Progenitor cell of endocrine pancreas (in vitro differentiated cells): ENCODE data around the gene GRPR. TPM values are rescaled to one million over a fixed set of nuclear protein-coding genes. Genes with fewer than 3 reads are reported as not detected.
"Not testable (repeated sequence)": the region's sequence is repeated elsewhere in the genome, so short reads cannot be mapped to it uniquely, and the experiment has no call there.

ENCODE experiments used
- DNase-seq: peaks from one replicate; pipeline ENCODE4 v3.0.0; 2021; ENCODE audit warnings: low spot score; ENCODE audit not compliant: unreplicated experiment
- H3K27ac Mint-ChIP-seq: 2 replicates; pipeline ENCODE4 v1.8.0; 2021; ENCODE audit warnings: mild to moderate bottlenecking, moderate library complexity, mixed read lengths
- H3K27me3 Mint-ChIP-seq: 2 replicates; pipeline ENCODE4 v1.8.0; 2021; ENCODE audit warnings: mixed read lengths
- H3K36me3 Mint-ChIP-seq: 2 replicates; pipeline ENCODE4 v1.8.0; 2022; ENCODE audit warnings: mixed read lengths; ENCODE audit not compliant: insufficient read depth
- H3K4me1 Mint-ChIP-seq: 2 replicates; pipeline ENCODE4 v1.8.0; 2021; ENCODE audit warnings: low read depth, mixed read lengths
- H3K4me3 Mint-ChIP-seq: 2 replicates; pipeline ENCODE4 v1.8.0; 2021; ENCODE audit warnings: low read depth, mild to moderate bottlenecking, moderate library complexity, mixed read lengths
- H3K9me3 Mint-ChIP-seq: 2 replicates; pipeline ENCODE4 v1.8.0; 2021; ENCODE audit warnings: low read depth, mixed read lengths
- CTCF ChIP-seq: fragments of 200-600 bp; sonication (generic); IDR thresholded peaks from one replicate; pipeline ENCODE4 v1.5.0; 2021; ENCODE audit warnings: antibody characterized with exemption, mild to moderate bottlenecking; ENCODE audit not compliant: unreplicated experiment
- total RNA-seq: library from RNA; stranded (reverse); gene quantifications from 2 replicates; pipeline ENCODE4 v1.2.1, GENCODE V29; 2021

The GRPR gene
- total RNA-seq, 1 donor from 2014 or later = 1.8 TPM

GRCh38 chrX:16140983-16141382 is 17.6 kb downstream of the GRPR start:
- H3K27ac Mint-ChIP-seq = no peak overlapping the region

DNA sequence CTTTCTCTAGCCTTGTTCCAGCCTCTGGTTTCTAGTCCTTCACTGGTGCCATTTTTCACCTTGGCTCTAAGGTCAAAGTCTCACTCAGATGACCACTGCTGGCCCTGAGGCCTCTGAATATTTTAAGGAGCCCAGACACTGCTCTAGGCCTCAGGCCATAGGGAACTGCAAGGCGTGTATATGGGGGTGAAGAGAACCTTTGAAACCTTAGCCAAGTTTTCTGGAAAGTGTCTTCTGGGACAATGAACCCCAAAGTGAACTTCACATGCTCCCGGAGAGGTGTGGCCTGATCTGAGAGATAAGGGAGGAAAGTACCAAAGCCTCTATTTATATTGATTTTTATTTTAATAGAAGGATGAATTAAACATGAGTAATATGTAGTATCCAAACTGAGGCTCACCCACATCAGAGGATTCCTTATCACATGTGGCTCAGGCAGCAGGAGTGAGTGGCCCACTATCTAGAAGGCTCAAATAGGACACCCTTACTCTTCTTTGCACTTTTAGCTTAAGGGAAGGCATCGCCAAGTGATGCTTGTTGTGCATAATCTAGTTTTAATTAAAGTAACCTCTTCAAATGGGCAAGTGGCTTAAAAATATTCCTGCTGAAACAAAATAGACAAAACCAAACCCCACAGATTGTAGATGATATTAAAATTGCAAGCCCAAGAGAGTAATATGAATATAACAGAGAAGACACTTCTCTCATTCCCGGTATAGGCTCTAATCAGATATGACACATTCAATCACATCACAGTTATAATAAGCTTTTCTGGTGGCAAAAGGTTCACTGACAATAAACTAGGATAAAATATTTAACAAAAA is 18.3 kb downstream of the GRPR start:
- TF ChIP-seq CTCF = no peak
- Mint-ChIP-seq H3K9me3 (peaks cover 3% of the 10 kb centered on the region), H3K4me1 (no peaks in the 10 kb centered on the region), H3K4me3 (no peak overlapping the region), H3K27me3 (no peaks in the 10 kb centered on the region), H3K36me3 (no peaks in the 10 kb centered on the region), H3K27ac (no peak overlapping the region)
- DNase-seq = no peak

More at GRCh38 chrX:16140983-16141382, 17.6 kb downstream of the GRPR start:
- peaks cover 3% of the 10 kb centered on the region for H3K9me3 Mint-ChIP-seq
- no peaks in the 10 kb centered on the region for H3K4me1 Mint-ChIP-seq
- no peaks in the 10 kb centered on the region for H3K36me3 Mint-ChIP-seq
- no peak for TF ChIP-seq CTCF
- peaks cover 5% of the 10 kb centered on the region for H3K27me3 Mint-ChIP-seq
- DNase-seq = no peak
- no peak overlapping the region for H3K4me3 Mint-ChIP-seq

- no peak overlapping the region for H3K27ac Mint-ChIP-seq
Measured at GRCh38 chrX:16142246-16142558, 18.8 kb downstream of the GRPR start.

GRCh38 chrX:16143968-16144367 is 20.6 kb downstream of the GRPR start:
- no peak for DNase-seq
- TF ChIP-seq CTCF = no peak
- Mint-ChIP-seq H3K27ac (no peak overlapping the region), H3K9me3 (peaks cover 3% of the 10 kb centered on the region), H3K4me3 (no peak overlapping the region), H3K36me3 (no peaks in the 10 kb centered on the region), H3K4me1 (no peaks in the 10 kb centered on the region), H3K27me3 (no peaks in the 10 kb centered on the region)

More at GRCh38 chrX:16142246-16142558, 18.8 kb downstream of the GRPR start:
- DNase-seq = no peak
- H3K27me3 Mint-ChIP-seq = no peaks in the 10 kb centered on the region
- H3K4me1 Mint-ChIP-seq = no peaks in the 10 kb centered on the region
- H3K9me3 Mint-ChIP-seq = peaks cover 3% of the 10 kb centered on the region
- no peak overlapping the region for H3K4me3 Mint-ChIP-seq
- no peaks in the 10 kb centered on the region for H3K36me3 Mint-ChIP-seq
- no peak for TF ChIP-seq CTCF

DNA sequence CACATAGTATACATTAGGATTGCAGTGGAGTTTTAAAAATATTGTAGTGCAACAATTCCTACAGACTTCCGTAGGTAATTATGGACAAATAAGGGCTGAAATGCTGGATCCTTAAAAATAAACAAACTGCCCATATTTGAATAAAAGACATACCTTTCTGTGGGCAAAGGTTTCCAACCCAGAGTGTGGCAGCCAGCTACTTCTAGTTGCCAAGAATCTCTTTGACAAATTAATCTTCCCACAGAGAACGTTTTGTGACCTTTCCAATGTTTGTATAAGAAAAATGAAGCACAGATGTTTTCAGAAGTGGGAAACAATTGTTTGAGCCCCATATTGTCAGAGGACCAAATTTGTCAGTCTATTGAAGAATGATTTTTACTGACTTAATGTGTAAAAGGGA is 21.1 kb downstream of the GRPR start:
- Mint-ChIP-seq H3K4me3 (no peak overlapping the region), H3K27ac (no peak overlapping the region), H3K36me3 (no peaks in the 10 kb centered on the region), H3K9me3 (peaks cover 3% of the 10 kb centered on the region), H3K27me3 (no peaks in the 10 kb centered on the region), H3K4me1 (no peaks in the 10 kb centered on the region)
- no peak for DNase-seq
- TF ChIP-seq CTCF = no peak

GRCh38 chrX:16145093-16145492 is 21.7 kb downstream of the GRPR start:
- not testable (repeated sequence) for H3K4me3 Mint-ChIP-seq, H3K27me3 Mint-ChIP-seq, DNase-seq, H3K36me3 Mint-ChIP-seq, H3K4me1 Mint-ChIP-seq, H3K27ac Mint-ChIP-seq, H3K9me3 Mint-ChIP-seq
